Endothelial cell of umbilical vein (primary cell): ENCODE results near the gene TMUB2. TPM values are rescaled to one million over a fixed set of nuclear protein-coding genes. Genes with fewer than 3 reads are reported as not detected.

Experiments
- BruUV-seq: library from RNA; stranded (reverse); fragments of 400-500 nt; replicated peaks from 2 replicates; lab custom pipeline; 2021; lab: Mats Ljungman, UMichigan
- CTCF ChIA-PET: fragments of 300-600, 350-600 bp; sonication (Branson Sonifier 250); formaldehyde crosslinking; loops from one replicate; lab custom pipeline; 2021; ENCODE audit warnings: antibody characterized with exemption, inconsistent platforms; lab: Charles Lee
- POLR2A ChIA-PET: fragments of 300-600, 350-600 bp; sonication (Branson Sonifier 250); formaldehyde crosslinking; loops from one replicate; lab custom pipeline; 2021; ENCODE audit warnings: antibody characterized with exemption, inconsistent platforms; lab: Charles Lee
- DNase-seq: peaks from one replicate; pipeline ENCODE4 v3.0.0-alpha.2; 2011; ENCODE audit warnings: low read depth, low spot score
- FAIRE-seq: peaks from 2 replicates; lab custom pipeline; 2011; peaks lifted over from hg19 to GRCh38; lab: Jason Lieb, UNC
- H2AFZ ChIP-seq: 2 replicates; pipeline ENCODE4 v1.6.0; 2012; ENCODE audit warnings: low read depth, low read length, control low read depth, inconsistent platforms
- H3K27ac ChIP-seq: 2 replicates; pipeline ENCODE4 v1.5.1; 2011; ENCODE audit warnings: low read depth, mild to moderate bottlenecking, control low read depth, low read length, moderate library complexity; ENCODE audit not compliant: insufficient read depth
- H3K27me3 ChIP-seq, 2 experiments: 2 replicates each; pipeline versions ENCODE4 v1.6.0 to v1.6.1; 2011; ENCODE audit warnings: low read length in 2 of 2, mixed read lengths in 1 of 2; ENCODE audit not compliant: control insufficient read depth in 2 of 2, insufficient read depth in 2 of 2
- H3K36me3 ChIP-seq, 2 experiments: 2 replicates in 1 of 2; 3 replicates in 1 of 2; pipeline ENCODE4 v1.5.1; 2011; ENCODE audit warnings: low read length in 2 of 2, mild to moderate bottlenecking in 1 of 2, moderate library complexity in 1 of 2; ENCODE audit not compliant: control insufficient read depth in 2 of 2, insufficient read depth in 2 of 2; ENCODE audit errors: extremely low read depth in 1 of 2
- H3K4me1 ChIP-seq: 3 replicates; pipeline ENCODE4 v1.5.1; 2011; ENCODE audit warnings: mild to moderate bottlenecking, low read length; ENCODE audit not compliant: control insufficient read depth, insufficient read depth; ENCODE audit errors: extremely low read depth
- H3K4me2 ChIP-seq: 2 replicates; pipeline ENCODE4 v1.6.1; 2011; ENCODE audit warnings: low read length, control low read depth, mixed read lengths; ENCODE audit not compliant: insufficient read depth
- H3K4me3 ChIP-seq, 3 experiments: fragments of 200-600 bp in 1 of 3; sonication (generic), shearing (Covaris generic) in 1 of 3; replicated peaks in 1 of 3; 2 replicates each; pipeline ENCODE4 v1.5.1; 2011 to 2016; ENCODE audit warnings: control low read depth in 3 of 3, low read length in 3 of 3, mild to moderate bottlenecking in 2 of 3, inconsistent platforms in 1 of 3, low read depth in 1 of 3, moderate library complexity in 1 of 3; ENCODE audit not compliant: insufficient read depth in 1 of 3
- H3K79me2 ChIP-seq: 2 replicates; pipeline ENCODE4 v1.6.0; 2012; ENCODE audit warnings: low read length, inconsistent platforms; ENCODE audit not compliant: control insufficient read depth, insufficient read depth
- H3K9ac ChIP-seq: replicated peaks from 2 replicates; pipeline ENCODE3; 2011; ENCODE audit warnings: low read length, control low read depth; ENCODE audit not compliant: insufficient read depth; ENCODE audit errors: extremely low read depth
- H3K9me1 ChIP-seq: replicated peaks from 3 replicates; pipeline ENCODE4 v1.6.0; 2011; ENCODE audit warnings: mild to moderate bottlenecking, low read length; ENCODE audit not compliant: control insufficient read depth, insufficient read depth; ENCODE audit errors: extremely low read depth
- H3K9me3 ChIP-seq: replicated peaks from 2 replicates; pipeline ENCODE4 v1.5.1; 2012; ENCODE audit warnings: low read length, inconsistent platforms; ENCODE audit not compliant: control insufficient read depth, insufficient read depth
- H4K20me1 ChIP-seq: replicated peaks from 2 replicates; pipeline ENCODE3; 2011; ENCODE audit warnings: mild to moderate bottlenecking, low read length; ENCODE audit not compliant: control insufficient read depth, insufficient read depth; ENCODE audit errors: extremely low read depth
- EZH2 ChIP-seq: IDR thresholded peaks from 2 replicates; pipeline ENCODE4 v1.6.1; 2012; ENCODE audit warnings: borderline replicate concordance, low read depth, mild to moderate bottlenecking, moderate library complexity, low read length, inconsistent platforms; ENCODE audit not compliant: severe bottlenecking
- FOS ChIP-seq: IDR thresholded peaks from 2 replicates; pipeline ENCODE4 v1.6.1; 2011; ENCODE audit warnings: mild to moderate bottlenecking, low read length, moderate library complexity, borderline replicate concordance; ENCODE audit not compliant: insufficient read depth
- GATA2 ChIP-seq: IDR thresholded peaks from 2 replicates; pipeline ENCODE4 v1.7.0; 2011; ENCODE audit warnings: low read depth, mild to moderate bottlenecking, moderate library complexity, mixed read lengths, low read length; ENCODE audit not compliant: insufficient read length, insufficient read depth
- JUN ChIP-seq: IDR thresholded peaks from 2 replicates; pipeline ENCODE4 v1.6.1; 2011; ENCODE audit warnings: borderline replicate concordance, low read depth; ENCODE audit not compliant: insufficient read length, insufficient read depth
- MAX ChIP-seq: IDR thresholded peaks from 2 replicates; pipeline ENCODE4 v1.6.1; 2011; ENCODE audit not compliant: insufficient read depth, insufficient read length
- MYC ChIP-seq: IDR thresholded peaks from one replicate; pipeline ENCODE4 v1.6.1; 2011; ENCODE audit warnings: mild to moderate bottlenecking, low read depth, low read length
- POLR2A ChIP-seq: IDR thresholded peaks from 2 replicates; pipeline ENCODE4 v1.6.1; 2012; ENCODE audit warnings: low read depth, mild to moderate bottlenecking, control low read depth, low read length
- POLR2AphosphoS5 ChIP-seq: IDR thresholded peaks from 2 replicates; pipeline ENCODE4 v1.6.1; 2012; ENCODE audit warnings: low read depth, mild to moderate bottlenecking, control low read depth, low read length, moderate library complexity; ENCODE audit not compliant: insufficient read depth
- dilution Hi-C: fragments of 300-500 bp; cut with MboI; formaldehyde crosslinking; loops from one replicate; pipeline ENCODE4 v1.15.0; 2019; ENCODE audit warnings: low sequenced_read_pairs; ENCODE audit not compliant: extremely low pct_ligation_motif_present
- intact Hi-C: fragments of 100-400 bp; cut with micrococcal nuclease; formaldehyde crosslinking; loops from one replicate; pipeline ENCODE4 v1.10.0; 2022
- polyA plus RNA-seq, 4 experiments: library from polyadenylated mRNA; depleted of rRNA in 3 of 4; stranded (reverse) in 3 of 4; unstranded in 1 of 4; fragments of >200 nt; gene quantifications; 2 replicates each; pipeline versions ENCODE4 v1.2.1 to v1.2.3, GENCODE V29; 2011 to 2012; ENCODE audit warnings: missing spikeins in 1 of 4
- total RNA-seq: library from RNA; stranded (reverse); gene quantifications from 2 replicates; pipeline ENCODE4 v1.2.3, GENCODE V29; 2021
- TF ChIP-seq, protein P1 (sequence below), 2 donors: IDR thresholded peaks; 1 replicate in 1 of 2; 2 replicates in 1 of 2; pipeline ENCODE4 v1.5.1; 2011; ENCODE audit warnings: low read length in 2 of 2, mild to moderate bottlenecking in 2 of 2, moderate library complexity in 2 of 2, control low read depth in 1 of 2, inconsistent platforms in 1 of 2, low read depth in 1 of 2; ENCODE audit not compliant: insufficient read depth in 1 of 2; ENCODE audit errors: extremely low read depth in 1 of 2

TMUB2 gene
- total and polyA plus RNA-seq, 2 donors (not counting 3 experiments of a cell fraction or from before 2014, with no cell fraction given), result 43.6 to 72.5 TPM

DNA sequence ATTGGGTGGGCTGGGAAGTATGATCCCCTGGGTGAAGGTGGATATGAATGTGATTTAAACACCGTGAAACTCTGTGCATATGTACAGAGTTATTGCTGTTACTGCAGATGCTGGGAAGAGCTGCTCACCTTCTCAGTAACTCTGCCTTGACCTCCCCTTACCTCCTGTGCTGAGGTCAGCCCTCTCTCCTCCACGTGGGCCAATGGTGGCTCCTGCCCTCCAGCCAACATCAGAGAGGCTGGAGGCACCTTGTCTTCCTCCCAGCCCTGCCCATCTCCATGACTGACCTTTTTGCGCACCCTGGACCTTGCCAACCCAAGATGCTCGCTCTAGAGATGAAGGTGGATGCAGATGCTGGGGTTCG lies 16.7 kb upstream of the TMUB2 start:
- no peak overlapping the region for H3K4me2 ChIP-seq
- H3K27me3 ChIP-seq, result no peaks in the 10 kb centered on the region
- no peak overlapping the region for H3K4me3 ChIP-seq
- no peaks in the 10 kb centered on the region for H3K4me1 ChIP-seq
- DNase-seq, result no peak
- intact Hi-C loops (no loop called here), dilution Hi-C loops (no loop called here)
- ChIA-PET POLR2A (no interaction called here), CTCF (interaction anchor here (3.9 kb wide), 1 partner anchor 226 kb away, joined by 69 read pairs; the partner anchor contains the start of gene PPY)
- no peaks in the 10 kb centered on the region for H3K36me3 ChIP-seq
- no peak for FAIRE-seq
- no peak overlapping the region for H3K27ac ChIP-seq
- BruUV-seq, result no TSS peak
- no peak overlapping the region for H3K9ac ChIP-seq
- no peaks in the 10 kb centered on the region for H3K9me3 ChIP-seq
- H3K9me1 ChIP-seq, result no peaks in the 10 kb centered on the region
- no peaks in the 10 kb centered on the region for H3K79me2 ChIP-seq
- H2AFZ ChIP-seq, result no peak overlapping the region
- TF ChIP-seq JUN (no peak), POLR2A (no peak), MYC (no peak), EZH2 (no peak), GATA2 (no peak), FOS (no peak), MAX (no peak), POLR2AphosphoS5 (no peak)
- TF ChIP-seq, protein P1, sequence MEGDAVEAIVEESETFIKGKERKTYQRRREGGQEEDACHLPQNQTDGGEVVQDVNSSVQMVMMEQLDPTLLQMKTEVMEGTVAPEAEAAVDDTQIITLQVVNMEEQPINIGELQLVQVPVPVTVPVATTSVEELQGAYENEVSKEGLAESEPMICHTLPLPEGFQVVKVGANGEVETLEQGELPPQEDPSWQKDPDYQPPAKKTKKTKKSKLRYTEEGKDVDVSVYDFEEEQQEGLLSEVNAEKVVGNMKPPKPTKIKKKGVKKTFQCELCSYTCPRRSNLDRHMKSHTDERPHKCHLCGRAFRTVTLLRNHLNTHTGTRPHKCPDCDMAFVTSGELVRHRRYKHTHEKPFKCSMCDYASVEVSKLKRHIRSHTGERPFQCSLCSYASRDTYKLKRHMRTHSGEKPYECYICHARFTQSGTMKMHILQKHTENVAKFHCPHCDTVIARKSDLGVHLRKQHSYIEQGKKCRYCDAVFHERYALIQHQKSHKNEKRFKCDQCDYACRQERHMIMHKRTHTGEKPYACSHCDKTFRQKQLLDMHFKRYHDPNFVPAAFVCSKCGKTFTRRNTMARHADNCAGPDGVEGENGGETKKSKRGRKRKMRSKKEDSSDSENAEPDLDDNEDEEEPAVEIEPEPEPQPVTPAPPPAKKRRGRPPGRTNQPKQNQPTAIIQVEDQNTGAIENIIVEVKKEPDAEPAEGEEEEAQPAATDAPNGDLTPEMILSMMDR (IDR thresholded peaks at IDR 0.05; ENCODE audit: extremely low read depth in 1 of 2, insufficient read depth in 1 of 2, low read depth in 1 of 2, low read length in 2 of 2), result no peak
- H4K20me1 ChIP-seq, result no peaks in the 10 kb centered on the region
